GM21717 (cell line): ENCODE results near the gene GKN1.
"Not testable (repeated sequence)": the region's sequence is repeated elsewhere in the genome, so short reads cannot be mapped to it uniquely, and the experiment has no call there.

ENCODE experiments used
- ATAC-seq: cut with Tn5 transposase; IDR thresholded peaks from one replicate; pipeline ENCODE4 v1.9.1; 2021; ENCODE audit warnings: mild to moderate bottlenecking, moderate library complexity; ENCODE audit not compliant: unreplicated experiment

The GKN1 gene

DNA sequence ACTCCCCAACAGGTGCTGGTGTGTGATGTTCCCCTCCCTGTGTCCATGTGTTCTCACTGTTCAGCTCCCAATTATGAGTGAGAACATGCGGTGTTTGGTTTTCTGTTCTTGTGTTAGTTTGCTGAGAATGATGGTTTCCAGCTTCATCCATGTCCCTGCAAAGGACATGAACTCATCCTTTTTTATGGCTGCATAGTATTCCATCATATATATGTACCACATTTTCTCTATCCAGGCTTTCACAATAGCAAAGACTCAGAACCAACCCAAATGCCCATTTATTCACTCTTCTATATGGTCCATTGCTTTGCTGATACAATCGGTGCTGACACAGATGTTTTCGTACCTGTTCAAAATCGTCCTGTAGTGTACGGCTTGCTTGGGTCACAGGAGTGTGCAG lies 19.0 kb upstream of the GKN1 start:
- not testable (repeated sequence) for ATAC-seq

- no peak for ATAC-seq
Observed at GRCh38 chr2:68959001-68959400, 15.4 kb upstream of the GKN1 start.

DNA sequence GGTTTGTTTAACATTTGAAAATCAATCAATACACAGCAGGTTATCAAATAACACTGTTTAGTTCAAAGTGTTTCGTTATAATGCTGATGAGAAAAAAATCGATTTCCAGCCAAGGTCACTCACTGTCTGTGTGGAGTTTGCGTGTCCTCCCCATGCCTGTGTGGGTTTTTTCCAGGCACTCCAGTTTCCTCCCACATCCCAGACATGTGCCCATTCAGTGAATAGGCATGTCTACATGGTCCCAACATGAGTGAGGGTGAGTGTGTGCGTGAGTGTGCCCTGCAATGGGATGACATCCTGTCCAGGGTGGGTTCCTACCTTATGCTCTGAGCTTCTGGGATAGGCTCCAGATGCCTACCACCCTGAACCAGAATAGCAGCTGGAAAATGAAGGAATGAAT lies 13.1 kb upstream of the GKN1 start:
- no peak for ATAC-seq

DNA sequence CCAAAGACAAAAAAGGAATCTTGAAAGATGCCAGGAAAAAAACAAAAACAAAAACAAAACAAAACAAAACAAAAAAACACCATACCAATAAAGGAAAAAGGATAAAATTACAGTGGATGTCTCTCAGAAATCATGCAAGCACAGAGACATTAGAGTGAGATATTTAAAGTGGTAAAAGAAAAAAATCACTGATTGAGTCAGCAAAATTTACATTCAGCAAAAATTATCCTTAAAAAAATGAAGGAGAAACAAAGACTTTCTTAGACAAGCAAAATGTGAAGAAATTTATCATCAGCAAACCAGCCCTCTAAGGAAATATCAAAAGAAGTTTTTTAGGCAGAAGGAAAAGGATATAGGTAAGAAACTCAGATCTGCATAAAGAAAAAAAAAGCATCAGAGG lies 10.2 kb upstream of the GKN1 start:
- ATAC-seq, result no peak

GRCh38 chr2:68968221-68968620 lies 6.2 kb upstream of the GKN1 start:
- ATAC-seq, result no peak

- ATAC-seq, result no peak
Observed at GRCh38 chr2:68969736-68970490, 4.5 kb upstream of the GKN1 start.

DNA sequence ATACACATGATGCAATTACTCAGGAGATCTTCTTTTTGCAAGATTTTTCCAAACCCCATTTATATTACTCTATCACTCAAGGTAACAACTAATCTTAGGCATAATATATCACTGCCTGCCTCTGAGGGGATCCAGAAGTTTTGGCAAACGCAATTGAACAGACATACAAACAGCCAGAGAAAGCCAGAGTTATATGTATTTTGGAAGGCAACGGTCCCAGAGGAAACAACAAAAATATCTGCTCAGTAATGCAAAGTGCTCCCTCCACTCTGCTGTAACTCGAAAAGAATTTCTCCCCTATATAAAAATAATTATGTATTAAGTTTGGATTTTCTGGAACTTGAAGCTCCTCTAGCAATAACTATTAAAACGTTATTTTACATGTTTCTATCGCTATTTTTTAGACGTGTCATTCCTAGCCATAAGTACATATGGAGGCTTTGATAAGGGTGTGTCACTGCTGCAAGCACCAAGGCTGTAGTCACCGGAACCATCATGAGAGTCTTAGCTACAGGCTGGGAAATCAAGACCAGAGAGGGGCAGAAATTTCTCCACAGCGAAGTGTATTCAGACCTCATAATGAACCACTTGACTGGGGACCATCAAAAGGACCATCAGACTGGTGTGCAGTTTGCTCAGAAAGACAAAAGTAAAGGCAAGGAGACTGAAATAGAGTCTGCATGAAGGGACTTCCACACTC lies 3.7 kb upstream of the GKN1 start:
- no peak for ATAC-seq

GRCh38 chr2:68971591-68972231 lies 2.7 kb upstream of the GKN1 start:
- no peak for ATAC-seq

- ATAC-seq, result no peak
Observed at GRCh38 chr2:68974946-68975665, 670 bp downstream of the GKN1 start.

GRCh38 chr2:68975844-68976243 lies 1.4 kb downstream of the GKN1 start:
- no peak for ATAC-seq

- ATAC-seq, result no peak
Observed at GRCh38 chr2:68977453-68977852, 3.0 kb downstream of the GKN1 start.

- ATAC-seq, result no peak
Observed at GRCh38 chr2:68978098-68978497, 3.7 kb downstream of the GKN1 start.

DNA sequence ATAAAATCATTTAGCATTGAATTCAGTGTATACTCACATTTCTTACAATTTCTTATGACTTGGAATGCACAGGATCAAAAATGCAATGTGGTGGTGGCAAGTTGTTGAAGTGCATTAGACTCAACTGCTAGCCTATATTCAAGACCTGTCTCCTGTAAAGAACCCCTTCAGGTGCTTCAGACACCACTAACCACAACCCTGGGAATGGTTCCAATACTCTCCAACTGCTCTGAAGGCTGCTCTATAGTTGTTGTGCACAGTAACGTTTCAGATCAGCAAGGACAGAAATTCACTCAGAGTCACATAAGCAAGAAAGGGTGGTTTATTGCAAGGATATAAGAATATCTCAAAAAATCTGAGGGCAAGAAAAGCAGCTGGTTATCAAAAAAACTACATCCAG lies 6.5 kb downstream of the GKN1 start:
- ATAC-seq, result no peak

DNA sequence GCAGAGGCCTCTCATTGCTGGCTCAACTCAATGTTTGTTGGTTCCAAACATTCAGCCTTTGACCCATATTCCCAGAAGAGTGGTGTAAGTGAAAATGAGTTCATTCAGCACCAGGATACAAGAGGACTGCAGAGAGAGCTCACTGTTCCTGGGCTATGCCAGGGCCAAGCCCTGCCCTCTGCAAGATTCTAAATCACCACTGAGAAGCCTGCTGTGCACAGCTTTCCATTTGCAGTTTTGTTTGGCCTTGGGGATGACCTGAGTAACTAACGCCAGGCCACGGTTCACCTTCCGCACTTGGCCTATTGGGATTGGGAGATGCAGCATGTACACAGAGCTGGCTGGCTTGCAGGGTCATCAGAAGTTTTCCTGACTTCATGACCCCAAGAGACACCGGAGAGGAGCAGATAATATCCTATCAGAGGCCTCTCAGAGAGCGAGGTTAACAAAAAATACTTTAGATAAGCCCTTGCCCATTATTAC lies 12.6 kb downstream of the GKN1 start:
- no peak for ATAC-seq

DNA sequence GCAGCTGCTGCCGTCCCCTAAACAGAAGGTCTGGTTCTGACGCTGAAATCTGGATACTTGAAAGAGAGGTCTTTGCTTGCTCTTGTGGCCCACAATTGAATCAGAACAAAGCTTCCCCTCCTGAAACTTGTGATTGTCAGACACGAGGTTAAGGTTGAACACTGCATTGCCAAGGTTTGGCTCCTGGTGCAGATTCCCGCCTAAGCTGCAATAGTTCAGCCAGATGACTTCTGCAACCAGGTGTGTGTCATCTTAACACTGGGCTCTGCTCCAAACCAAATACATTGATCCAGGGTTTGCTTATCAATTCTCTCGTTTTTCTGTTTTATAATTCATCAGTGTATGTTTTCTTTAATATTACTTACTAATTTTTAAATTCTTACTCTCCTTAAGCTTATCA lies 14.6 kb downstream of the GKN1 start:
- ATAC-seq, result no peak

DNA sequence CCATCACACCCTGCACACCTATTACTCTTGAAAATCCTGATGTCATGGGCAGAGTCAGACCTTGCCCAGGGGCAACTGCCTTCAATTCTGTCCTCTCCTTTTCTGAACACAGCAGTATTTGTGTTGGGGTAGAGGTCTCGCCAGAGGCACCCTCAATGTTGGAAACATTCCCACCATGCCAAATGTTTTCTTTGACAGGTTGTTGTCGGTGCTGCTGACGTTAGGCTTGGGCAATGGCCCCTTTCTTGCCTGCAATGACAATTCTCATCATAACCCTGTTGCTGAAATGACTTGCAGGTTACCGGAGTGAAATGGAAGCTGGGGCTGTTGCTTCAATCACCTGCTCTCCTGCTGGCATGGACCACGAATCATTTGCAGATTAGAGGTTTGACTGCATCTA lies 17.9 kb downstream of the GKN1 start:
- ATAC-seq, result no peak

DNA sequence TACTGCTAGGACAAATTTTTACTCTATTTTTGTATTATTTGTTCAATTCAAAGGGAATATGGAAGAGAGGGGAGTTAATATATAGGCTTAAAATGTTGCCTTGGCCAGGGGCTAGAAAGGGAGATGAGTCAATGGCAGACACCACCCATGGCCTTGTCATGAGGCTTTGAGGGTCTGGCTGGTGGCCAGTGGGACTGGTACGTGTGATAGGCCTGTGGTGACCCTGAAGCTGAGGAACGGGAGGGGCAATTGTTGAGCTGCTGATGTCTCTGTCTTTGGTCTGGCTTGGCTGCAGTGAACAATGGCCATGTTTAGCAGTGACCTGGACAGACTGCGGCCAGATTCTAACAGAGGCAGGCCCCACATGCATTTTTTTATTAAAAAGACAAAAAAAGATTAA lies 18.5 kb downstream of the GKN1 start:
- no peak for ATAC-seq

- no peak for ATAC-seq
Observed at GRCh38 chr2:68993660-68994059, 19.2 kb downstream of the GKN1 start.

DNA sequence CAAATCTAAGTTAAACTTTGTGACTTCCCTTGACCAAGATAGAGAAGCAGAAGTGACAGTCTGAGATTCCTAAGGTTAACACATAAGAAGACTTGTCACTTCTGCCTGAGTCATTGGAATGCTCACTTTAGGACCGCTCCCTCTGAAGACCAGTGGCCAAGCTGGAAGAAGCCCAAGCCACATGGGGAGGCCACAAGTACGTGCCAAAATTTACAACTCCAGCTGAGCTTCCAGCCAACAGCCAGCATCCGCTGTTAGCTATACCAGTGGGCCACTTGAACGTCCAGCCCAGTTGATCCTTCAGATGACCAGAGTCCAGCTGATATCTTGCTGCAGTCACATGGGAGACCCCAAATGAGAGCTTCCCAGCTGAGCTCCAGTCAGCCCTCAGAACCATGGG lies 20.4 kb downstream of the GKN1 start:
- no peak for ATAC-seq

GRCh38 chr2:68995916-68996315 lies 21.5 kb downstream of the GKN1 start:
- no peak for ATAC-seq

GRCh38 chr2:68997401-68997800 lies 23.0 kb downstream of the GKN1 start:
- ATAC-seq, result no peak
